Neural progenitor cell (in vitro differentiated cells): ENCODE measurements around the gene GDF2.

ENCODE experiments used
- EZH2 ChIP-seq: fragments of 200-600 bp; sonication (generic); IDR thresholded peaks from 2 replicates; pipeline ENCODE4 v1.6.1; 2017; ENCODE audit warnings: antibody characterized with exemption, mild to moderate bottlenecking, moderate library complexity
- EZH2phosphoT487 ChIP-seq: fragments of 200-600 bp; sonication (generic); IDR thresholded peaks from 2 replicates; pipeline ENCODE4 v1.6.1; 2017; ENCODE audit warnings: antibody characterized with exemption
- TF ChIP-seq, protein P1 (sequence below): fragments of 200-600 bp; sonication (generic); IDR thresholded peaks from 2 replicates; pipeline ENCODE4 v1.5.1; 2017; ENCODE audit warnings: antibody characterized with exemption, mild to moderate bottlenecking

- TF ChIP-seq, protein P1, sequence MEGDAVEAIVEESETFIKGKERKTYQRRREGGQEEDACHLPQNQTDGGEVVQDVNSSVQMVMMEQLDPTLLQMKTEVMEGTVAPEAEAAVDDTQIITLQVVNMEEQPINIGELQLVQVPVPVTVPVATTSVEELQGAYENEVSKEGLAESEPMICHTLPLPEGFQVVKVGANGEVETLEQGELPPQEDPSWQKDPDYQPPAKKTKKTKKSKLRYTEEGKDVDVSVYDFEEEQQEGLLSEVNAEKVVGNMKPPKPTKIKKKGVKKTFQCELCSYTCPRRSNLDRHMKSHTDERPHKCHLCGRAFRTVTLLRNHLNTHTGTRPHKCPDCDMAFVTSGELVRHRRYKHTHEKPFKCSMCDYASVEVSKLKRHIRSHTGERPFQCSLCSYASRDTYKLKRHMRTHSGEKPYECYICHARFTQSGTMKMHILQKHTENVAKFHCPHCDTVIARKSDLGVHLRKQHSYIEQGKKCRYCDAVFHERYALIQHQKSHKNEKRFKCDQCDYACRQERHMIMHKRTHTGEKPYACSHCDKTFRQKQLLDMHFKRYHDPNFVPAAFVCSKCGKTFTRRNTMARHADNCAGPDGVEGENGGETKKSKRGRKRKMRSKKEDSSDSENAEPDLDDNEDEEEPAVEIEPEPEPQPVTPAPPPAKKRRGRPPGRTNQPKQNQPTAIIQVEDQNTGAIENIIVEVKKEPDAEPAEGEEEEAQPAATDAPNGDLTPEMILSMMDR, result no peak
- no peak for TF ChIP-seq EZH2phosphoT487
- TF ChIP-seq EZH2, result no peak
Measured at GRCh38 chr10:47349941-47350371, 27.7 kb downstream of the GDF2 start.
